GM21526 (cell line): ENCODE results near the gene HACD2.

Experiments used
- ATAC-seq: cut with Tn5 transposase; IDR thresholded peaks from one replicate; pipeline ENCODE4 v1.9.1; 2021; ENCODE audit warnings: moderate library complexity; ENCODE audit not compliant: unreplicated experiment, low FRiP score

Gene HACD2

GRCh38 chr3:123449102-123449996 is 135.5 kb downstream of the HACD2 start:
- no peak for ATAC-seq

DNA sequence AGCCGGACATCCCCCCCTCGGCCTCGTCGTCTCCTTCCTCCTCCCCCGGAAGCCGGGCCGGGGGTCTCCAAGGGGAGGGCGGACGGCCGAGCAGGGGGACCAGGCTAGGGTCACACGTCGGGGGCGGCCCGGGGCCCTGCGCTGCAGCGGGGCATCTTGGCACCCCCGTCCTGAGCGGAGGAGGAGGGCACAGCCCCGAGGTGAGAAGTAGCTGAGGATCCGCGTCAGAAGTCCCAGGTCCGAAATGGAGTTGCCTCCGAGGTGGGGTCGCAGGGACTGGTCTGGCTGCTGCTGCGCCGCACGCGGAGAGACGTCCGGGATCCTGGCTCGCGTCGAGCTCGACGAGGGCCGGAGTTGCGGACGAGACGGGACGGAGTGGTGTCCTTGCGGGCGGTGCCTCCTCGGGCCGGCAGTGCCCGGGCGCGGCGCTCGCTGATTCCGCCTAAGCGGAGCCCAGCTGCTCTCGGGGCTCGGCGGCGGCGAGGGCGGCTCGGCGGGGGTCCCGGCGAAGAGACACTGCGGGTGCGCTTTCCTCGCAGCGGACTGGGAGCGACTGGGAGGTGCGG is 136.2 kb downstream of the HACD2 start, which contains the start of gene ADCY5:
Gene ADCY5, minus strand, starts transcription at position 555 of the 566 bp plus-strand sequence. Its CDS starts 545 bp downstream, at position 10.
- no peak for ATAC-seq

GRCh38 chr3:123447749-123448517 is 136.9 kb downstream of the HACD2 start:
- no peak for ATAC-seq

DNA sequence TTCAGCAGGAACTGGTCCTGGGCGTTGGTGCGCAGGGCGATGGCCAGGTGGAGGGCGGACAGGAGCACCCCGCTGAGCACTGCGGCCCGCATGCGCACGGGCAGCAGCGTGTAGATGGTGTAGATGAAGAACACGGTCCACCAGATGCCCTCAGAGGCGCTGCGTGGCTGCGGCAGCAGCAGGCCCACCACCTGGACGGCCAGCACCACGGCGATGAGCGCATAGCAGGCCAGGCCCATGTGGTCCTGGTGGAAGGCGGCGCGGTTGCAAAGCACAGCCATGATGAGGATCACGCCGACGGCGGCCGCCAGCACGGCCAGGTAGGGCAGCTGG is 137.5 kb downstream of the HACD2 start:
- ATAC-seq: no peak

- no peak for ATAC-seq
These were observed 138.2 kb downstream of the HACD2 start for GRCh38 chr3:123446610-123447109.

- ATAC-seq: no peak
These were observed 138.6 kb downstream of the HACD2 start for GRCh38 chr3:123446210-123446609.

DNA sequence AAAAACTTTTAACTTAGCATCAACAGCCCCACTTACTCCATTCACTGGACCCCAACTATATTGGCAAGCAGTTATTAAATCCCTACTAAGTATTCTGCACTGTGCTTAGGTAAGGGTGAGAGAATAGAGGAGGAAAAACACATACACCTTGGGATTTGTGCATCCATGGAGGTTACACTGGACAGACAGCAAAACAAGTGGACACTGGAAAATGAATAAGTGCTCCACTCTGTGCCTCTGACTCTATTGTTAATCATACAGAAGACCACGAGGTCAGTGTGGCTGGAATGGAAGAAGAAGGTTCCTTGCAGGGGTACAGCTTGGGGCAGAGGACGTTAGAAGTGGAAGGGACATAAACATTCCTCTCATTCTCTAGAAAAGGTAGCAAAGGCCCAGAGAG is 139.2 kb downstream of the HACD2 start:
- no peak for ATAC-seq

DNA sequence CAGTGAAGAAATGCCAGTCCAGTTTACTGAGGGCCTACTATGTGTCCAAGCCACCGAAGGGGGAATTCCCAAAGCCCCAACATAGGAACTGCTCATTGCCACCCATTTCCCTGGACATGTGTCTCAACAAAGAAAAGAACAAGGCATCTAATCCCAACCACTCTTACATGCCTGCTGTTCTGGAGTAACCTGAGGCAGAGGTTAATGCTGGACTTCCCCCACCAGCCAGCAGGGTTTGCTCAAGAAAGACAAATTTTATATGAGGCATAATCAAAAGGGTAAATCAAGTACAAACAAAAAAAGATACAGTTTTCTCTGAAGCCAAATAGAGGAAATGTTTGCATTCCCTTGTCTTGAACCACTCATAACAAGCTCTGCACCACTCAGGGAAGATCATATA is 140.1 kb downstream of the HACD2 start:
- ATAC-seq: no peak

GRCh38 chr3:123444023-123444422 is 140.8 kb downstream of the HACD2 start:
- ATAC-seq: no peak

DNA sequence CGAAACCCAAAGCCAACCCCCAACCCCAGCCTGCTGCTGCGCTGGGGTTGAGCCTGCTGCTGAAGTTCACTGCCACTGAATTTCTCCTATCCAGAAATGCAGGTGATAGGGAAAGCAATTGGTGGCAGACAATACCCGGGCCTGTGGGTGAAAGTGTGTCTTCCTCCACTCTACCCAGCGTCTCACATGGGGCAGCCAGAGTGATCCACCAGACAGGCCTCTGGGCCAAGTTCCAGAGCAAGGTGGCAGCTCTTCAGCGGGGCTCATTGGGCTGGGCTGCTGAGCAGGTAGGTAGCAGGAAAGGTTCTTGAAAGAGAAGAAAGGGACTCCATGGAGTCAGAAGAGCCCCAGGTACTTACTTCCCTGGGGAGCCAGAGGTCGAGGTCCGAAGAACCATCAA is 141.9 kb downstream of the HACD2 start:
- no peak for ATAC-seq

- ATAC-seq: no peak
These were observed 142.7 kb downstream of the HACD2 start for GRCh38 chr3:123442125-123442524.
